Astrocyte (in vitro differentiated cells and primary cell): ENCODE data around the gene EME1. TPM values are rescaled to one million over a fixed set of nuclear protein-coding genes. Genes with fewer than 3 reads are reported as not detected.
A peak's percentile ranks its signal among the peaks of the same experiment; 100 is the strongest.

ENCODE experiments used
- DNase-seq: peaks from one replicate; pipeline ENCODE4 v3.0.0-alpha.2; 2010; ENCODE audit warnings: low read depth
- FAIRE-seq: peaks from 2 replicates; lab custom pipeline; 2011; peaks lifted over from hg19 to GRCh38; lab: Jason Lieb, UNC
- H2AFZ ChIP-seq: 2 replicates; pipeline ENCODE4 v1.6.0; 2012; ENCODE audit warnings: low read depth, low read length, inconsistent platforms
- H3K27ac ChIP-seq: 2 replicates; pipeline ENCODE4 v1.5.1; 2011; ENCODE audit warnings: low read depth, low read length, inconsistent platforms
- H3K27me3 ChIP-seq: 2 replicates; pipeline ENCODE4 v1.6.0; 2011; ENCODE audit warnings: low read length, inconsistent platforms; ENCODE audit not compliant: insufficient read depth
- H3K36me3 ChIP-seq: 2 replicates; pipeline ENCODE4 v1.5.1; 2011; ENCODE audit warnings: low read length, inconsistent platforms; ENCODE audit not compliant: insufficient read depth
- H3K4me1 ChIP-seq: 2 replicates; pipeline ENCODE4 v1.5.1; 2011; ENCODE audit warnings: low read length, inconsistent platforms; ENCODE audit not compliant: insufficient read depth
- H3K4me2 ChIP-seq: 2 replicates; pipeline ENCODE4 v1.6.0; 2012; ENCODE audit warnings: low read length, inconsistent platforms
- H3K4me3 ChIP-seq: 2 replicates; pipeline ENCODE4 v1.5.1; 2011; ENCODE audit warnings: low read depth, mild to moderate bottlenecking, low read length, inconsistent platforms; ENCODE audit not compliant: insufficient read depth
- H3K79me2 ChIP-seq: 2 replicates; pipeline ENCODE4 v1.6.0; 2012; ENCODE audit warnings: mild to moderate bottlenecking, low read length, inconsistent platforms; ENCODE audit not compliant: insufficient read depth
- H3K9ac ChIP-seq: 2 replicates; pipeline ENCODE4 v1.6.0; 2012; ENCODE audit warnings: mild to moderate bottlenecking, low read length, inconsistent platforms
- H3K9me3 ChIP-seq: 2 replicates; pipeline ENCODE4 v1.5.1; 2012; ENCODE audit warnings: low read depth, mild to moderate bottlenecking, low read length, inconsistent platforms; ENCODE audit not compliant: insufficient read depth
- H4K20me1 ChIP-seq: 2 replicates; pipeline ENCODE4 v1.6.0; 2012; ENCODE audit warnings: low read length, inconsistent platforms; ENCODE audit not compliant: insufficient read depth
- H3K27ac Mint-ChIP-seq: one replicate; pipeline ENCODE4 v1.8.0; 2021; ENCODE audit warnings: mild to moderate bottlenecking, mixed read lengths; ENCODE audit not compliant: unreplicated experiment
- H3K27me3 Mint-ChIP-seq: one replicate; pipeline ENCODE4 v1.8.0; 2021; ENCODE audit warnings: low read depth, mixed read lengths; ENCODE audit not compliant: unreplicated experiment
- H3K36me3 Mint-ChIP-seq: one replicate; pipeline ENCODE4 v1.8.0; 2021; ENCODE audit warnings: low read depth, mixed read lengths; ENCODE audit not compliant: unreplicated experiment
- H3K4me1 Mint-ChIP-seq: one replicate; pipeline ENCODE4 v1.8.0; 2021; ENCODE audit warnings: low read depth, mixed read lengths; ENCODE audit not compliant: unreplicated experiment
- H3K4me3 Mint-ChIP-seq: one replicate; pipeline ENCODE4 v1.8.0; 2021; ENCODE audit warnings: mild to moderate bottlenecking, moderate library complexity, mixed read lengths; ENCODE audit not compliant: unreplicated experiment
- H3K9me3 Mint-ChIP-seq: one replicate; pipeline ENCODE4 v1.8.0; 2021; ENCODE audit warnings: mild to moderate bottlenecking, mixed read lengths; ENCODE audit not compliant: unreplicated experiment
- EZH2 ChIP-seq: IDR thresholded peaks from 2 replicates; pipeline ENCODE4 v1.6.1; 2012; ENCODE audit warnings: mild to moderate bottlenecking, low read length, inconsistent platforms; ENCODE audit not compliant: insufficient read depth
- total RNA-seq: library from RNA; stranded (reverse); gene quantifications from 2 replicates; pipeline ENCODE4 v1.2.1, GENCODE V29; 2021
- TF ChIP-seq, protein P1 (sequence below): IDR thresholded peaks from 2 replicates; pipeline ENCODE4 v1.5.1; 2011; ENCODE audit warnings: low read depth, mild to moderate bottlenecking, inconsistent platforms, low read length, moderate library complexity; ENCODE audit not compliant: insufficient read depth

Gene EME1
- total RNA-seq, 1 donor from 2014 or later: 3.1 TPM

DNA sequence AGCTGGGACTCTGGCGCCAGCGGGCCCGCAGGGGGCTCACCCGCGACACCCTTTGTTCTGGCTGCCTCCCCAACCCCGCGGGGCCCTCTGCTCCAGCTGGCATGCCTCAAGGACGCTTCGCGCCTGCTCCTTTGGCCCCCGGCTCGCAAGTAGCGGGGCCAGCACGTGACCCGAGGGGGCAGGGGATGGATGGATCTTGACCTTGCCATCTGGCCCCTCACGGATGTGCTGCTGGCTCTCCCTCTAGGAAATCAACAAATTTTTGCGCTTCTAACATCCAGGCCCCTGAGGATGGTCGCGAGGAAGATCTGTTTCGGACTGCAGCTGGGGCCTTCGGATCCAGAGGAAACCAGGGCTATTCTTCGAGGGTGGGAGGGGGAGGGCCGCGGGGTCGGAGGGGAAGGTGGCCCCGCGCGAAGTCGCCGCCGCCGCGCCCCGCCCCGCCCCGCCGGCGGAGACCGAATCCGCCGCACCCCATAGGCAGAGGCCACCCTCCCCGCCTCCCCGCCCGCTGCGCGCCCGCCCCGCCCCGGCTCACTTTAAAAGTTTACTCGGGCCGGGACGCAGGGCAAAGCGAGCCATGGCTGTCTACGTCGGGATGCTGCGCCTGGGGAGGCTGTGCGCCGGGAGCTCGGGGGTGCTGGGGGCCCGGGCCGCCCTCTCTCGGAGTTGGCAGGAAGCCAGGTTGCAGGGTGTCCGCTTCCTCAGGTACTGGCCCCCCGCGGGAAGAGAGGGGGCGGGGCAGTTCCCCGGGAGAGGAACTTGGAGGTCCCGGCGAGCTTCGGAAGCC is 52.8 kb downstream of the EME1 start, which contains the start of gene ACSF2:
Gene ACSF2 (plus strand): TSS at position 537 of the 790 bp plus-strand sequence. CDS start 44 bp downstream, at position 581.
- Mint-ChIP-seq H3K36me3 (peaks cover 7% of the 10 kb centered on the region), H3K9me3 (no peaks in the 10 kb centered on the region), H3K27ac (peak within 1 kb of the TSS; percentile 47), H3K27me3 (no peaks in the 10 kb centered on the region), H3K4me1 (peaks cover 23% of the 10 kb centered on the region), H3K4me3 (peak within 1 kb of the TSS; percentile 87)
- DNase-seq (no peak), FAIRE-seq (no peak)
- H3K27ac ChIP-seq: peak within 1 kb of the TSS; percentile 51
- H3K9ac ChIP-seq: peak within 1 kb of the TSS; percentile 82
- H3K4me2 ChIP-seq: peak within 1 kb of the TSS; percentile 89
- H4K20me1 ChIP-seq: no peaks in the 10 kb centered on the region
- peak within 1 kb of the TSS; percentile 93 for H2AFZ ChIP-seq
- H3K4me3 ChIP-seq: peak within 1 kb of the TSS; percentile 59
- H3K79me2 ChIP-seq: no peaks in the 10 kb centered on the region
- peaks cover 27% of the 10 kb centered on the region for H3K4me1 ChIP-seq
- TF ChIP-seq, protein P1, sequence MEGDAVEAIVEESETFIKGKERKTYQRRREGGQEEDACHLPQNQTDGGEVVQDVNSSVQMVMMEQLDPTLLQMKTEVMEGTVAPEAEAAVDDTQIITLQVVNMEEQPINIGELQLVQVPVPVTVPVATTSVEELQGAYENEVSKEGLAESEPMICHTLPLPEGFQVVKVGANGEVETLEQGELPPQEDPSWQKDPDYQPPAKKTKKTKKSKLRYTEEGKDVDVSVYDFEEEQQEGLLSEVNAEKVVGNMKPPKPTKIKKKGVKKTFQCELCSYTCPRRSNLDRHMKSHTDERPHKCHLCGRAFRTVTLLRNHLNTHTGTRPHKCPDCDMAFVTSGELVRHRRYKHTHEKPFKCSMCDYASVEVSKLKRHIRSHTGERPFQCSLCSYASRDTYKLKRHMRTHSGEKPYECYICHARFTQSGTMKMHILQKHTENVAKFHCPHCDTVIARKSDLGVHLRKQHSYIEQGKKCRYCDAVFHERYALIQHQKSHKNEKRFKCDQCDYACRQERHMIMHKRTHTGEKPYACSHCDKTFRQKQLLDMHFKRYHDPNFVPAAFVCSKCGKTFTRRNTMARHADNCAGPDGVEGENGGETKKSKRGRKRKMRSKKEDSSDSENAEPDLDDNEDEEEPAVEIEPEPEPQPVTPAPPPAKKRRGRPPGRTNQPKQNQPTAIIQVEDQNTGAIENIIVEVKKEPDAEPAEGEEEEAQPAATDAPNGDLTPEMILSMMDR: no peak
- no peak for TF ChIP-seq EZH2
- H3K9me3 ChIP-seq: no peaks in the 10 kb centered on the region
- H3K36me3 ChIP-seq: no peaks in the 10 kb centered on the region
- H3K27me3 ChIP-seq: no peaks in the 10 kb centered on the region

DNA sequence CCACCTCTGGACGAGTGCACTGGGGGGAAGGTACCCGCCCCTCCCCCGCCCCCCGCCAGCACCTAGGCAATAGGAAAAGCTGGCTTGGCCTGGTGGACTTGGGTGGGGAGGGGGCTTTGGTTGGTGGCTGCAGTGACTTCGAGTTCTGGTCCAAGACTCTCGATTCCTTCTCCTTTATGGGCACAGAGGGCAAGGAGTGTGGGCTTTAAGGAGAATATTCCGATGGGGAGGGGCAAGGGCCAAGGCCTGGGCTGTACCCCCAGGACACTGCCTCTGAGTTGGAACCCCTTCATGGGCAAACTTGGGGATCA is 53.4 kb downstream of the EME1 start:
- Histone ChIP-seq H2AFZ (peak overlapping the region; percentile 68), H3K27me3 (no peaks in the 10 kb centered on the region), H4K20me1 (no peaks in the 10 kb centered on the region), H3K4me2 (peak overlapping the region; percentile 89), H3K4me3 (peak overlapping the region; percentile 57), H3K4me1 (peaks cover 27% of the 10 kb centered on the region), H3K27ac (no peak overlapping the region), H3K36me3 (peaks cover 2% of the 10 kb centered on the region), H3K9ac (peak overlapping the region; percentile 82), H3K79me2 (no peaks in the 10 kb centered on the region), H3K9me3 (no peaks in the 10 kb centered on the region)
- Mint-ChIP-seq H3K9me3 (no peaks in the 10 kb centered on the region), H3K27ac (peak overlapping the region; percentile 47), H3K36me3 (peaks cover 7% of the 10 kb centered on the region), H3K4me1 (peaks cover 23% of the 10 kb centered on the region), H3K27me3 (no peaks in the 10 kb centered on the region), H3K4me3 (peak overlapping the region; percentile 87)
- DNase-seq (no peak), FAIRE-seq (no peak)
- TF ChIP-seq, protein P1: no peak
- no peak for TF ChIP-seq EZH2
